ENCODE measurements around the gene ELP4. TPM values are rescaled to one million over a fixed set of nuclear protein-coding genes. Genes with fewer than 3 reads are reported as not detected.

ELP4 gene
- total RNA-seq, 1 experiment from 2014 or later = 21.4 TPM

- DNase-seq (ENCODE audit: low read depth, low spot score) = no peak
- BruUV-seq (replicated peaks) = no TSS peak
- TF ChIP-seq EZH2 (IDR thresholded peaks at IDR 0.05) = no peak
- no peak overlapping the region for H3K4me3 ChIP-seq (replicated peaks in 1 of 2; ENCODE audit: low read depth in 1 of 2, low read length in 2 of 2)
- ATAC-seq = no peak
- no peaks in the 10 kb centered on the region for H4K20me1 ChIP-seq (ENCODE audit: insufficient read depth)
- H3K4me1 ChIP-seq (ENCODE audit: control insufficient read depth in 1 of 2, insufficient read depth in 2 of 2, low read length in 2 of 2) = no peaks in the 10 kb centered on the region
- CTCF ChIA-PET = no interaction called here
- H3K27ac ChIP-seq (ENCODE audit: low read depth, low read length) = no peak overlapping the region
- no peak overlapping the region for H2AFZ ChIP-seq (ENCODE audit: low read depth, low read length, poor library complexity, severe bottlenecking)
- POLR2A ChIA-PET = no interaction called here
- no peak overlapping the region for H3K4me2 ChIP-seq (ENCODE audit: low read length)
- H3K9me2 ChIP-seq (ENCODE audit: insufficient read depth) = no peaks in the 10 kb centered on the region
- RAD21 ChIA-PET (ENCODE audit: low non-redundant PET in 1 of 2, low total read pairs in 2 of 2, uncharacterized antibody in 2 of 2, unreplicated experiment in 2 of 2) = no interaction called here
- H3K9me3 ChIP-seq (ENCODE audit: control insufficient read depth in 1 of 2, insufficient read depth in 1 of 2, low read depth in 1 of 2, low read length in 2 of 2) = no peaks in the 10 kb centered on the region
- H3K36me3 ChIP-seq (ENCODE audit: control insufficient read depth in 1 of 2, insufficient read depth in 2 of 2, low read length in 2 of 2) = no peaks in the 10 kb centered on the region
- H3K9ac ChIP-seq (ENCODE audit: low read length) = no peak overlapping the region
- intact Hi-C loops (cut with micrococcal nuclease) = no loop called here
- H3K79me2 ChIP-seq (ENCODE audit: insufficient read depth, low read length) = no peaks in the 10 kb centered on the region
- no peaks in the 10 kb centered on the region for H3K27me3 ChIP-seq (ENCODE audit: insufficient read depth, low read length)
Observed at GRCh38 chr11:31825838-31826484, 316.4 kb downstream of the ELP4 start.

GRCh38 chr11:31826536-31827438, 317.2 kb downstream of the ELP4 start:
- no peaks in the 10 kb centered on the region for H3K9me3 ChIP-seq (ENCODE audit: control insufficient read depth in 1 of 2, insufficient read depth in 1 of 2, low read depth in 1 of 2, low read length in 2 of 2)
- intact Hi-C loops (cut with micrococcal nuclease) = no loop called here
- POLR2A ChIA-PET = no interaction called here

More at GRCh38 chr11:31826536-31827438, 317.2 kb downstream of the ELP4 start:
- Histone ChIP-seq H3K27me3 (ENCODE audit: insufficient read depth, low read length) (no peaks in the 10 kb centered on the region), H3K4me1 (ENCODE audit: control insufficient read depth in 1 of 2, insufficient read depth in 2 of 2, low read length in 2 of 2) (no peaks in the 10 kb centered on the region), H3K79me2 (ENCODE audit: insufficient read depth, low read length) (no peaks in the 10 kb centered on the region), H4K20me1 (ENCODE audit: insufficient read depth) (no peaks in the 10 kb centered on the region), H3K4me2 (ENCODE audit: low read length) (no peak overlapping the region), H2AFZ (ENCODE audit: low read depth, low read length, poor library complexity, severe bottlenecking) (no peak overlapping the region), H3K9me2 (ENCODE audit: insufficient read depth) (no peaks in the 10 kb centered on the region), H3K4me3 (replicated peaks in 1 of 2; ENCODE audit: low read depth in 1 of 2, low read length in 2 of 2) (no peak overlapping the region), H3K27ac (ENCODE audit: low read depth, low read length) (no peak overlapping the region), H3K36me3 (ENCODE audit: control insufficient read depth in 1 of 2, insufficient read depth in 2 of 2, low read length in 2 of 2) (no peaks in the 10 kb centered on the region), H3K9ac (ENCODE audit: low read length) (no peak overlapping the region)
- no TSS peak for BruUV-seq (replicated peaks)
- RAD21 ChIA-PET (ENCODE audit: low non-redundant PET in 1 of 2, low total read pairs in 2 of 2, uncharacterized antibody in 2 of 2, unreplicated experiment in 2 of 2) = no interaction called here
- ATAC-seq (no peak), DNase-seq (ENCODE audit: low read depth, low spot score) (no peak)
- CTCF ChIA-PET = no interaction called here
- no peak for TF ChIP-seq FOSL1 (IDR thresholded peaks at IDR 0.05; ENCODE audit: low read depth)
- TF ChIP-seq SRF (IDR thresholded peaks at IDR 0.05; ENCODE audit: low read depth) = no peak
- TF ChIP-seq RAD21 (IDR thresholded peaks at IDR 0.05; ENCODE audit: low read depth) = no peak
- TF ChIP-seq TCF7L2 (IDR thresholded peaks at IDR 0.05; ENCODE audit: borderline replicate concordance, extremely low read depth, insufficient read depth, insufficient read length) = no peak
- no peak for TF ChIP-seq JUND (IDR thresholded peaks at IDR 0.05)
- no peak for TF ChIP-seq SIN3A (IDR thresholded peaks at IDR 0.05; ENCODE audit: low read depth)
- no peak for TF ChIP-seq EGR1 (IDR thresholded peaks at IDR 0.05; ENCODE audit: low read depth)
- TF ChIP-seq ATF3 (IDR thresholded peaks at IDR 0.05) = no peak
- TF ChIP-seq ZBTB33 (IDR thresholded peaks at IDR 0.05; ENCODE audit: extremely low read depth, insufficient replicate concordance, low read length) = no peak
- no peak for TF ChIP-seq POLR2A (IDR thresholded peaks at IDR 0.05; ENCODE audit: borderline replicate concordance, extremely low read depth, insufficient read depth, insufficient read length)
- TF ChIP-seq SP1 (IDR thresholded peaks at IDR 0.05; ENCODE audit: low read depth) = no peak
- no peak for TF ChIP-seq ELF1 (IDR thresholded peaks at IDR 0.05; ENCODE audit: borderline replicate concordance, low read depth)
- TF ChIP-seq CTCF (IDR thresholded peaks at IDR 0.05 in 2 of 3, conservative IDR thresholded peaks at IDR 0.05 in 1 of 3; ENCODE audit: borderline replicate concordance in 1 of 3, insufficient read depth in 1 of 3, low read depth in 2 of 3, low read length in 2 of 3) = no peak

Data from HCT116 (cell line).